ENCODE results near the gene ADCY3.

Gene ADCY3

DNA sequence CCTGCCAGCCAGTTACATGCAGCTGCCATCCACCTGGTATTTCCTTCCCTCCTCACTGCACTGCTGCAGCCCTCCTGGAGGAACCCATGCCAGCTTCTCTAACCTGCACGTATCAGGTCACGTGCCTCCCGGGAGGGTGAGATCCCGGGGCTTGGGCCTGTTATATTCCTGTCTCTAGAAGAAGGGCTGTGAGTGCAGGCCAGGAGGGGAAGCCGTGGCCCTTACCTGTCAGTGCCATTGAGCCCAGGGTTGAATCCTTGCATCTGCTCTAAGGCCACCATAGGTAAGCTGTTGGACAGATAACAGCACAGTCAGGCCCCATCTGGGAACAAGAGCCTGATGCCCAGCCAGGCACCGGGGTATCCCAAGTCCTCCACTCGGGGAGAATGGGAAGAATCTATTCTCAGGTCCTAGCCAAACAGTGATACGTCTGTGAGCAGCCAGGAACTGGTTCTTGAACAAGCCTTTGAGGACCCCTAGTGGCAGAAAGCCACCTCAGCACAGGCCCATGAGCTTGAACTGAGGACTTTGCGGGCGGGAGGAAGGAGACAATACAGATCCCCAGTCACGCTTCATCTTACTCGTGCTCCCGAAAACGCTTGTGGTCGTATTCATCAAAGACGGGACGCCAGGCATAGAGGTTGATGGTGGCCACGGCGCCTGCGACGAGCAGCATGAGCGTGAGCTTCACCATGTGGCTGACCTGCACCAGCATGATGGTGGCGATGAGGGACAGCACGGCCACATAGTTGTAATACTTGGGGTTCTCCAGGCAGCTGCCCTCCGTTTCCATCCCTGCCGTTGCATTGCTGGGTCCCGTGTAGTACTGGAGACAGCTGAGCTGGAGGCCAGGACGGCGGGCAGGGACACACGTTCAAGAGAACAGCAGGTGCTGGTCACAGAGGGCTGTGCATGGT, 92.5 kb downstream of the ADCY3 start:
- peak; percentile 82 to 87 for ATAC-seq

- peak; percentile 10 to 26 for ATAC-seq
Measured at GRCh38 chr2:24826773-24827145, 93.3 kb downstream of the ADCY3 start.

- ATAC-seq, result peak; percentile 27 to 55
Measured at GRCh38 chr2:24825883-24826772, 93.9 kb downstream of the ADCY3 start.

DNA sequence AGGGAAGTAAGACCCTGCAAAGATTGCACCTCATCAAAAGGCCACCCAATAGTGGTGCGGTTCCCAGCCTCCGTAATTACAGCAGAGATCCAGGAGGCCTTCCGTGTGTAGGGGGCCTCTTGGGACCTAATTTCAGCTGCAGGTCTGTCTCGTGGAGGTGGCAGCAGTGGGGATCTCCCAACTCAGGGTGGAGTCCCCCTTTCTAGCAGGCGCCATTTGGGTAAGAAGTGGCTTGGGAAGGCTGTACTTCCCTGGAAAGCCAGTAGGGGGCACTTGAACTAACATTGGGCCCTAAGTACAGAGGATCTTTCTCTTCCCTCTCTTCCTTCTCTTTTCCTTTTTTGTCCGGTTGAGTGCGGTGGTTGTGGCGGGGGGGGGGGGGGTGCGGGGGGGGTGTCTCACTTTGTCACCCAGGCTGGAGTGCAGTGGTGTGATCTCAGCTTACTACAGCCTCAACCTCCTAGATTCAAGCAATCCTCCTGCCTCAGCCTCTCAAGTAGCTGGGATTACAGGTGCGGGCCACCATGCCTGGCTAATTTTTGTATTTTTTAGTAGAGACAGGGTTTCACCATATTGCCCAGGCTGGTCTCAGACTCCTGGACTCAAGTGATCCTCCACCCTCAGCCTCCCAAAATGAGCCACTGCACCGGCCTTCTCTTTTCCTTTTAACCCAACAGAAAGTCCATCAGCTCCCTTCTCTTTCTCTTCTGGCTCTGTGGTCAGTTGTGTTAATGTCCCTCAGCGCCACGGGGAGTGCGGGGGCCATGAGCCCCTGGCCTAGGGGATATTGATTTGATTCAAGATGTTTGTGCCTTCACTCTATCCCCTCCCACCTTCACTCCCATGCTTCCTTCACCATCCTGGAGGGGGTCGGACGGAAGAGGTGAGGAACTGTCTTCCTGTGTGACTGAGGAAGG, 94.8 kb downstream of the ADCY3 start:
- no peak for ATAC-seq

DNA sequence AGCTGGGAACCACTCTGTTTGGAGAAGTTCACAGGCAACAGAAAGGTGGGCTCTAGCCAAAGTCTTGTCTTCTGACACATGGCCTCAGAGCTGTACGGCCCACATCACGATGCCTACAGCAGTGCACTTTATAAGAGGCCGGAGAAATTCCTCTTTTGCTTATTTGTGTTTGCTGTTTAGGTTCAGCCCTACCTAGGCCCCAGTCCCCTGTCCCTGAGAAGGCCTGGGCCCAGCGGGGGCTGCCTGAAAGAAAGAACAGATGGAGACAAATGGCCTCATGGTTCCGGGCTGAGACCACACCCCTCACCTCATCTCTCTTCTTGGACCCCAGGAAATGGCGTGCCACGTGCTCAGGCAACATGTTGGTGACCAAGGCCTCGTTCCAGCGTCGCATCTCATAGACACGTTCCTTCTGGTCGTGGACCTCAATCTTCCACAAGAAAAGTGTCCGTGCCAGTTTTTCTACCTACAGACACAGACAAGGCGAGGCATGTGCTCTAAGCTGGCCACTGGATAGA, 95.9 kb downstream of the ADCY3 start:
- no peak for ATAC-seq

- ATAC-seq, result no peak
Measured at GRCh38 chr2:24822049-24822706, 97.9 kb downstream of the ADCY3 start.

DNA sequence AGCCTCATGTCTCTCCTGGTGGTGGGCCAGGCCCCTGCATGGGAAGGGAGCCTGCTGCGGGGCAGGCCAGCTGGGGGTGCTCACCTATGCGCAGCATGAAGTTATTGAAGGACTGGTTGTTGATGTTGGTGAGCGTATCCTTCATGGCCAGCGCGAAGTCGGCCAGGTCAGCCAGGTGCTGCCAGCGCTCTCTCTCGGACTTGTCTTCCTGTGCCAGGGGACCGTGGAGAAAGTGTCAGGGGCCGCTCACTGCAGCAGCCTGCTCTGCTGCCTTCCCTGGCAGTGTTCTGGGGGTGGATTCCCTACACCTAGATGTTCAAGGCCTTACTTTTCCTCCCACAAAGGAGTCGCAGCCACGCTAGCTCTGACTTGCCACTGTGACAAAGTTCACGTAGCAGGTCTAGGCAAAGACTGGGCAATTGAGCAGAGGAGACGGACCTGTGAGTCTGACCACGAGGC, 98.6 kb downstream of the ADCY3 start:
- no peak for ATAC-seq

- no peak for ATAC-seq
Measured at GRCh38 chr2:24820598-24821432, 99.2 kb downstream of the ADCY3 start.

DNA sequence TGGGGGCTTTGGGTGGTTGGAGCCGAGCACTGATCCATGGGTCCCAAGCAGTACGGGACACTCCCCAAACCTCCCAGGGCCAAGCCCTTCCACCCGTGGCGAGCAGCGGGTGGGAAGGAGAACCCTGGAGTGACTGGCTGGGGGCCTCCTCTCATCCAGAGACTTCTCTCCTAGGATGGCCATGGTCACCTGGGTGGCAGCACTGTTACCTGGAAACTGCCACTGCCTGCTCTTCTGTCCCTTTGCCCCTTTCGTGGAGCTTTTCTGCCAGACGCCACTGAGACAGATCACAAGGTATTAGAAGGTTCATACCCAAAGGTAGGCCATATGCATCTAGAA, 99.9 kb downstream of the ADCY3 start:
- ATAC-seq, result no peak

GRCh38 chr2:24819442-24820174, 100.4 kb downstream of the ADCY3 start:
- no peak for ATAC-seq

- ATAC-seq, result peak; percentile 70 to 77
Measured at GRCh38 chr2:24818721-24819167, 101.3 kb downstream of the ADCY3 start.

GRCh38 chr2:24816884-24817283, 103.2 kb downstream of the ADCY3 start:
- no peak for ATAC-seq

- no peak for ATAC-seq
Measured at GRCh38 chr2:24816404-24816803, 103.6 kb downstream of the ADCY3 start.

DNA sequence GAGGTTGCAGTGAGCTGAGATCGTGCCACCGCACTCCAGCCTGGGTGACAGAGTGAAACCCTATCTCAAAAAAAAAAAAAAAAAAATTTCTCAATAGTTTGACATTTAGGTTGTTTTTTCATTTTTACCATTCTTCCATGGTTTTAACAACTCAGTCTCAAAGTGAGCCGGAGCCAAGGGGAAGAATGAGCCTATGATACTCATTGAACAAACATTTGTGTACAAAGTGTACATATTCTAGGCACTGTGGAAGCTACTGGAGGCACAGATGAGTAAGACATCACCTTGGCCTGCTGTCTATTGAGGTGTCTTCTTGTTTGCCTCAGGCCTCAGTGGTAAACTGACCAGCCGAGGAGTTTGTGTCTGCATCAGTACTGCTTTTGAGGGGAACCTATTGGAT, 104.9 kb downstream of the ADCY3 start:
- no peak for ATAC-seq

DNA sequence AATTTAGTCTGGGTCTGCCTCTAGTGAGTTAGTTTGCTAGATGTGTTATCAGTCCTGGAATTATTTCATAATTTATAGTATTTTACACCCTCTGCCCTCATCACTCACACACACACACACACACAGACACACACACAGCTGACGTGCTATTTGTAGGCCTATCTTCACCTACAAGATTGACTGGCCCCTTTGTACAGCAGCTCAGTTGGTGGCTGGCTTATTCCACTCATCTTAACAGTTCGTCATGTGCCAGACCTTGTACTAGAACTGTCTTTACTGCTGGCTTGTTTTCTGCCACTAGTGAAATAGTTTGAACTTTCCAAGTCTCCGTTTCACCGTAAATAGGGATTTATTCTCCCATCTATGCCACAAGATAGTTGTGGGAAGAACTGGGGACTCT, 105.5 kb downstream of the ADCY3 start:
- no peak for ATAC-seq

- no peak for ATAC-seq
Measured at GRCh38 chr2:24813691-24814137, 106.3 kb downstream of the ADCY3 start.

DNA sequence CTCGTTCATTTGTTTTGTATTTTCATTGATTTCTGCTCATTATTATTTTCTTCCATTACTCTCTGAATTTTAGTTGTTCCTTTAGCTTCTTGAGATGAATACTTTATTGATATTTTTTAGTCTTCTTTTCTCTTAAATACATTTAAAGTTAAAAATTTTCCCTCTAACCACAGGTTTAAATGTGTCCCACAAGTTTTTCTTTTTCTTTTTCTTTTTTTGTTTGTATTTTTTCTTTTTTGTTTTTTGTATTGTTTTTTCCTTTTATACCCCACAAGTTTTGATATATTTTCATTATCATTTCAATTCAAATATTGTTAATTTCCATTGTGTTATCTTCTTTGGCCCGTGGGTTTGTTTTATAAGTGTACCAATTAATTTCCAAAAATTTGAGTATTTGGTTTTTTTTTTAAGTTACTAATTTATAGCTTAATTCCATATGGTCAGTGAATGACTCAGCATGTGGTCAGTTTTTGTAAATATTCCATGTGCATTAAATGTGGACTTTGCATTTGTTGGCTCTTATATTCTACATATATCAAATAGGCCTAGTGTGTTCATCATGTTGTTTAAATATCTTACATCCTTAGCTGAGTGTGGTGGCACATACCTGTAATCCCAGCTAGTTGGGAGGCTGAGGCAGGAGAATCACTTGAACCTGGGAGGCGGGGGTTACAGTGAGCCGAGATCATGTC, 110.6 kb downstream of the ADCY3 start:
- ATAC-seq, result no peak

GRCh38 chr2:24806661-24807036, 113.4 kb downstream of the ADCY3 start:
- ATAC-seq, result no peak
